Omental fat pad (tissue), 4 donors: ENCODE data around the gene C1orf198. TPM values are rescaled to one million over a fixed set of nuclear protein-coding genes. Genes with fewer than 3 reads are reported as not detected.

ENCODE experiments used
- ATAC-seq: fragments of 150-250 bp; one replicate; pipeline ENCODE4 v1.9.1; 2016; ENCODE audit warnings: mild to moderate bottlenecking, moderate library complexity; ENCODE audit not compliant: low FRiP score
- DNase-seq: peaks from one replicate; pipeline ENCODE4 v3.0.0-alpha.2; 2019; ENCODE audit warnings: low spot score
- total RNA-seq, 4 donors: library from RNA; depleted of rRNA; stranded (reverse); fragments of >200 nt; gene quantifications; one replicate each; pipeline ENCODE4 v1.1.0, GENCODE V29; 2016
- TF ChIP-seq, protein P1 (sequence below), 3 donors: fragments of 450-650 bp; IDR thresholded peaks; one replicate each; pipeline ENCODE4 v1.5.1; 2016 to 2017; ENCODE audit warnings: antibody characterized with exemption in 3 of 3, mild to moderate bottlenecking in 3 of 3, moderate library complexity in 2 of 3

C1orf198 gene
- total RNA-seq, 4 donors from 2014 or later = 32.8 to 98.4 (median 63.2) TPM

DNA sequence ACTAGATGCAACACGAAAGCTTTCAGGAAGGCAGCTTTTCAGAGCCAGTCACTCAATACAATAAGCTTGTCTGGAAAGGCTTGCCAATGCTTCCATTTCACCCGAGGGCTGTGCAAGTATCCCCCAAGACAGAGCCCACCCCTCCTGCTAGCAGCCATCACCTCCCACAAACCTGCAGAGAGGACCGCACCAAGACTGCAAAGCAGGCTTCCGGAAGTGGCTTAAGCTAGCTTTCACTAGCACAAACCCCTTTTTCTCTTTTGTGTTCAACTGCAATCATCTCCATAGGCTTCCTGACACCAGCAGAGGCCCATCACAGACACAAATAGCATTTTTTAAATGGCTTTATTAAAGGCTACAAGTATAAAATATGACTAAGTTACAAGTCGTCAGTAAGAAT lies 31.5 kb downstream of the C1orf198 start:
- no peak for ATAC-seq
- TF ChIP-seq, protein P1, sequence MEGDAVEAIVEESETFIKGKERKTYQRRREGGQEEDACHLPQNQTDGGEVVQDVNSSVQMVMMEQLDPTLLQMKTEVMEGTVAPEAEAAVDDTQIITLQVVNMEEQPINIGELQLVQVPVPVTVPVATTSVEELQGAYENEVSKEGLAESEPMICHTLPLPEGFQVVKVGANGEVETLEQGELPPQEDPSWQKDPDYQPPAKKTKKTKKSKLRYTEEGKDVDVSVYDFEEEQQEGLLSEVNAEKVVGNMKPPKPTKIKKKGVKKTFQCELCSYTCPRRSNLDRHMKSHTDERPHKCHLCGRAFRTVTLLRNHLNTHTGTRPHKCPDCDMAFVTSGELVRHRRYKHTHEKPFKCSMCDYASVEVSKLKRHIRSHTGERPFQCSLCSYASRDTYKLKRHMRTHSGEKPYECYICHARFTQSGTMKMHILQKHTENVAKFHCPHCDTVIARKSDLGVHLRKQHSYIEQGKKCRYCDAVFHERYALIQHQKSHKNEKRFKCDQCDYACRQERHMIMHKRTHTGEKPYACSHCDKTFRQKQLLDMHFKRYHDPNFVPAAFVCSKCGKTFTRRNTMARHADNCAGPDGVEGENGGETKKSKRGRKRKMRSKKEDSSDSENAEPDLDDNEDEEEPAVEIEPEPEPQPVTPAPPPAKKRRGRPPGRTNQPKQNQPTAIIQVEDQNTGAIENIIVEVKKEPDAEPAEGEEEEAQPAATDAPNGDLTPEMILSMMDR (IDR thresholded peaks at IDR 0.05) = no peak

DNA sequence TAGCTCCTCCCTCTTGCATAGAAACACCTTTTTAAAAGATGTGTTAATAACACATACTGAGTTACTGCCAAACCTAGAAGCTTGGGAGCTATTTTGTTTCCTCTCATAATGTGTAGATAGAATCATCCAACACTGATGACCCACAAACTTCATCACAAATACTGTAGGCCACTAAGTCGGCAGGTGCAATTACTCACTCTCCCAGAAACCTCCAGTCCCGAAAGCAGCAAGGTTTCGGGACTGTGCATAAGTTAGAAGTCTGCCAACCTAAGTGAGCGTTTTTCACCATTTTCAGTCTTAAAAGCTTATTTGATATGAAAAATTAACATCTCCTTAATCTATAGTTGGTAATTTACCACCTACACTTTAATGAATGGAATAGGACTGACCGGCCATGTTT lies 32.0 kb downstream of the C1orf198 start:
- DNase-seq = no peak
- TF ChIP-seq, protein P1 (IDR thresholded peaks at IDR 0.05) = no peak

More for the DNA sequence above, 31.5 kb downstream of the C1orf198 start:
- no peak for DNase-seq

DNA sequence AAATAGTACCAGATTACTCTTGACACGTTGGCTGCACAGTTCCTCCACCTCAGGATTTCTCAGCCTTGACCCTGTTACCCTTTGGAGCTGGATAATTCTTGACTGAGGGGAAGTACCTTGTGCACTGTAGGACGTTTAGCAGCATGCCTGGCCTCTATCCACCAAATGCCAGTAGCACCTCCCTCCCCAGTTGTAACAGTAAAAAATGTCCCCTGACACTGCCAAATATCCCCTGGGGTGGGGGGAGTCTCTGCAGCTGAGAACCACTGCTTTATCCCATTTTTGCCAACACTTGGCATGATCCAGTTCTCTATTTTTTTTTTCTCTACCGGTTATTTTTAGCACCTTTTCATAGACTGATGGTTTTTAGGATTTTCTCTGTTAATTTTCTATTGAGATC lies 34.0 kb downstream of the C1orf198 start:
- ATAC-seq (no peak), DNase-seq (no peak)
- TF ChIP-seq, protein P1 (IDR thresholded peaks at IDR 0.05) = no peak

More for the DNA sequence above, 32.0 kb downstream of the C1orf198 start:
- ATAC-seq = no peak

DNA sequence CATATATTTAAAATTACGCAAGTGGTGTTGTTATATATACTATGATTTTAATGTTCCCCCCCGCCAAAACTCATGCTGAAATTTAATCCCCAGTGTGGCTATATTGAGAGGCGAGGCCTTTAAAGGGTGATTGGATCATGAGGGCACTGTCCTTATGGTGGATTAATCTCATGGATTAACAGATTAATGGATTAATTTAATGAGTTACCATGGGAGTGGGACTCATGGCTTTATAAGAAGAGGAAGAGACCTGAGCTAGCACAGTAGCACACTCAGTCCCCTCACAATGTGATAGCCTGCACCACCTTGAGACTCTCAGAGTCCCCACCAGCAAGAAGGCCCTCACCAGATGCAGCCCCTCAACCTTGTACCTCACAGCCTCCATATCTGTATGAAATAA lies 34.8 kb downstream of the C1orf198 start:
- TF ChIP-seq, protein P1 (IDR thresholded peaks at IDR 0.05) = no peak
- DNase-seq = no peak
- ATAC-seq = no peak

DNA sequence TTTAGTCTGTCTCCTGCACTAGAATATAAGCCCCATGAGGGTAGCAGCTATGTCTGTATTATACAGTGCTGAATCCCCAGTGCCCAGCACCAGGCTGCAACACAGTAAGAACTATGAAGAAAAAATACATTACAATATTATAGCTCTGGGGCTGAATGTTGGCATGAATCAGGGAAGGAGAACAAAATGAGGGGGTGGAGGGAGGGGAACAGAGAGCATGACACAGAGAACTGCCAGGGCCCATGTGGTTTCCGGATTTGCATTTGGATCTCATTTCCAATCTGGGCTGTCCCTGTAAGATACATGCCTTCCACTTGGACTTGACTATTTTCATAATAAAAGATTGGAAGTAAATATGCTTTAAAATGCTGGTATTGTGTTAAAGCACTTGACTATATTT lies 35.8 kb downstream of the C1orf198 start:
- ATAC-seq = no peak
- TF ChIP-seq, protein P1 (IDR thresholded peaks at IDR 0.05) = no peak

DNA sequence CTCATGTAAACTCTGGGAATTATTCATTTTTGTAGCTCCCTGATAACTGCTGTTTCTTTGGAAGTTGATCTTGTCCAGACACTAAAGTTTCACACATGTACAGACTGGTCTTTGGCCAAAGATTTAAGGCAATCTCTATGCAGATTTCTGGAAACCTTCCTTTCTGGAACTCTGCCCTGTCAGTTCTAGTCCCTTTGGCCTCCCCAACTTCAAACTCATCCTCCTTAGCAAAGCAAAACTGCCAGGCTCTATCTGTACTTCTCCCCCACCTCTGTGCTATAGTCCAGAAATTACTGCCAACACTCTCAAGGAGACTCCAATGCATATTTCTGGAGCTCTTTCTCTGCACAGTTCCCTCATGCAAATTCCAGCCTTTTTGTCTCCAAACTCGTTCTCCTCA lies 36.5 kb downstream of the C1orf198 start:
- ATAC-seq = no peak
- DNase-seq = no peak
- TF ChIP-seq, protein P1 (IDR thresholded peaks at IDR 0.05) = no peak

More for the DNA sequence above, 35.8 kb downstream of the C1orf198 start:
- DNase-seq = no peak

DNA sequence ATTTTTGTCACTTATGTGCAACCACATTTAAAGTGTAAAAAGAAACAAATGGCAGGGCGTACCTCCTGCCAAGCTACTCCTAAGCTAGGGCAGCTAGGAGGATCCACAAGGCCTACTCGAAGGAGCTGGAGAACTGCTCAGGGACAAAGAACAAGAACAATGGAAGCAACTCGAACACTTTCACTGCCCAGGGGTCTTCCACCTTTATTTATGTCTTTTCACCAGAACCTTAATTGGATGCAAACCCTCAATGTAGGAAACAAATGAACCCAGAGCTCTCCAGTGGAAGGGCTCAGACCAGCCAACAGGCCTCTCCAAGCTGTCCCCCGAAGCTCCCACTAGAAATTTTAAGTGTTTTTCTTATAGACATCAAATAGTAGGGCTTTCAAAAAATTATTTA lies 39.9 kb downstream of the C1orf198 start:
- no peak for DNase-seq
- TF ChIP-seq, protein P1 (IDR thresholded peaks at IDR 0.05) = no peak
- ATAC-seq = no peak
